HG03575 (cell line): ENCODE results near the gene PAX6.
"Not testable (repeated sequence)": the region's sequence is repeated elsewhere in the genome, so short reads cannot be mapped to it uniquely, and the experiment has no call there.

Experiments used
- ATAC-seq: cut with Tn5 transposase; IDR thresholded peaks from one replicate; pipeline ENCODE4 v1.9.1; 2021; ENCODE audit not compliant: unreplicated experiment, insufficient number of reproducible peaks, low FRiP score; ENCODE audit errors: extremely low read depth

The PAX6 gene

GRCh38 chr11:31783252-31783651 is 27.9 kb downstream of the PAX6 start:
- no peak for ATAC-seq

- ATAC-seq = no peak
These were observed 28.9 kb downstream of the PAX6 start for GRCh38 chr11:31782257-31782656.

DNA sequence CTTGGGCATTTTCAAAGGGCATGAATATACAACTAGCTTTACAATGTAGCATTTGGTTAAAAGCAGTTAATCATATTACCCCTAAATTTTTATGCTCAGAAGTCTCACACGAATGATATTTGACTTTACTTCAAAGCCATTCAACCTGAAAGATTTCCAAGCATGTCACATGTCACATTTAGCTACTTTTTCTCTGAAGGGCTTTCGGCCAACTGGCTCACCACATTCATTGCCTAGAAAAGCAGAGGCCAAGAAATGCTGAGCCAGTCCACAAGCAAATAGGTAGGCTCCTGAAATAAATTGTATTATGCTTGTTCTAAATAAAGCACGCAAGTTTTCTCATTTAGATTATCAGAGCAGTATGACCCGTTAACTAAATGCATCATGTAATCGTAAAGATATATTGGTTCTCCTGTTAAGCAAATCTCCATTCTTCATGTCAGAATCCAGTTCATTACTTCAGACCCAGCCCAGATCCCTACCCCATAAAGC is 30.6 kb downstream of the PAX6 start:
- no peak for ATAC-seq

- ATAC-seq = no peak
These were observed 31.0 kb downstream of the PAX6 start for GRCh38 chr11:31780078-31780477.

DNA sequence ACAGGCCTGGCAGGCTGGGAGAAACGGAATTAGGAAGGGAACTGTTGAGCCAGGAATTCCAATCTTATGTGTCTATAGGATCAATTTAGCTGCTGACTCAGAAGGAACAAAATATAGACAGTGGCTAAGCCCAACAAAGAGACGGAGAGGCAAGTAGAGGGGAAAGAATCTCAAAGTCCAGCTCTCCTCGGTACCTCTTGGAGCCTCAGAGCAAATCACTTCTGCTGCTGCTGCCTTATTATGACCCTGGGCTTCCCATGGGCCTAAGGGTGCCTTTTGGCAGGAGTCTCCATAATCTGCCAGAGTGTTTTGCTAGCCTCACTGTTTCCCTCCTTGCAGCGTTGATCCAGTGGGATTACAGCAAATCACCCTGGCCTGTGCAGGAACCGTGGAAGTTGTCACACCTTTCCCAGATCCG is 31.7 kb downstream of the PAX6 start:
- ATAC-seq = no peak

DNA sequence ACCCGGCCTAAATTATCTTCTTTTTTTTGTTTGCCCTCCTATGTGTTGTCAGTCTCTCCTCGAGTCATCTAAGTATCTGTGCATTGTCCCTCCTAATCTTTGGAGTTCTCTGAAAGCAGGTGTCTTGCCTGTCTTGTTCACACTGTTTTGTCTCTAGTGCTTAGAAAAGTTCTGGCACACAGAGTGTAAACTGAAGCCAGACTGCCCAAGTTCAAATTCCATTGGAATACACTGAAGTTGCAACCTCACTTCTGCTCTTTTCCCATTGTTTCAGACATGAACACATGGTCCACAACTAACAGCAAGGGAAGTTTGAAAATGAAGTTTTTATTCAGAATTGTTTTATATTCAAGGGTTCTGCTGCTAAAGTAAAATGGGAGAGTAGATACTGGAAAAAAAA is 38.7 kb downstream of the PAX6 start:
- ATAC-seq = no peak

GRCh38 chr11:31770011-31770700 is 41.0 kb downstream of the PAX6 start:
- no peak for ATAC-seq

DNA sequence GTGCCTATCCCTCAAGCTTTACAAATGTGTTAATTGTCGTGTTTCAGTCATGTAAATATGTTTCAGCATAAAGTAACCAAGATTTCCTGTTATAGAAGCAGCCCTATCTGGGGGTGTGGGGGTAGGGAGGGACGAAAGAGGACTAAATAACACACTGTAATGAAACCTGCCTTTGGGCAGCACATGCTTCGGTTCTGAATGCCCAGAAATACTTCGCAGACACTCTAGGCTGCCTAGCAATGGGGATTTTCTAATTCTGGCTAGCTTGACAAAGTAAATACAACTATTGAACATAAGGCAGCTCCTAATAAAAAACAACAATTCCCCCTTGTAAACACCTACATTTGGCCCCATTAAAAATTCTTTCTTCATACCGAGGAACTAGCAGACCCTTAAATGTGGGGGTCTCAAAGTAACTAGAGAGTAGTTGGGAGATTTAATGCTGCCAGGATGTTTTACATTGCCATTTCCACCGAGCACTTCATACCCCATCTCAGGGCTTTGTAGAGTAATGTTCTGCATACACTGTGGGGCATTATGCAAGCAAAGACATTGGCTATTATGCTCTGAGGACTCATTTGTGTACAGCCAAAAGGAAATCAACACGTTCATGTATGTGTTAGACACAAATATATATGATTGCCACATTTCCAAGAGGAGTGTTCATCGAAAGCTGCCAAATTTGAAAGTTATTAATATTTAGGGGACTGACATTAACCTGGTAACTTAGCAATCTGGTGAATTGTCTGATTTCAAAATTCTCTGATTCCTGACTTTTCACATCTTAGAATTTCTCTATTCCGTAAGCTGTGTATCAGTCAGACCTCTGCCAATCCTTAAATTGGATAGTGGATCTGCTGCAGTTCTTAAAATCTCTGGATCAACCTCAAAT is 42.1 kb downstream of the PAX6 start:
- ATAC-seq = no peak

DNA sequence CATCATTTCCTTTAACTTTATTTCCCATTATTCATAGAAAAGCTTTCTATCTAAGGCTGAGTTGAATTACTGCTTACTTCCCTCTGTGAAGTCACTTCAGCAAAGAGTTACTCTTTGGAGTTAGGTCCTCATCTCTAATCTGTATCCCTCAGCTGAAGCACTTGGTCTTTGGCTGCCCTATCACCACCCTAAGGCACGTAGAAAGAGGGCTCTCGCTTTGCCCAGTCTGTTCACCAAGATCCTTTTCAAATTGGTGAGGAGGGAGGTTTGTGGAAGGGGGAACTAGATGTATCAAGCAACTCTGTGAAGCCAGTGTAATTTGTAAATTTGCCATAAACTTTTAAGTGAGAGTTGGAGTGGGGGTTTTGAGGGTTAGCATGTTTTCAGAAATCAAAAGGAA is 43.4 kb downstream of the PAX6 start:
- ATAC-seq = no peak

- ATAC-seq = no peak
These were observed 44.1 kb downstream of the PAX6 start for GRCh38 chr11:31767066-31767465.

GRCh38 chr11:31764766-31765165 is 46.4 kb downstream of the PAX6 start:
- no peak for ATAC-seq

GRCh38 chr11:31764261-31764660 is 46.9 kb downstream of the PAX6 start:
- no peak for ATAC-seq

DNA sequence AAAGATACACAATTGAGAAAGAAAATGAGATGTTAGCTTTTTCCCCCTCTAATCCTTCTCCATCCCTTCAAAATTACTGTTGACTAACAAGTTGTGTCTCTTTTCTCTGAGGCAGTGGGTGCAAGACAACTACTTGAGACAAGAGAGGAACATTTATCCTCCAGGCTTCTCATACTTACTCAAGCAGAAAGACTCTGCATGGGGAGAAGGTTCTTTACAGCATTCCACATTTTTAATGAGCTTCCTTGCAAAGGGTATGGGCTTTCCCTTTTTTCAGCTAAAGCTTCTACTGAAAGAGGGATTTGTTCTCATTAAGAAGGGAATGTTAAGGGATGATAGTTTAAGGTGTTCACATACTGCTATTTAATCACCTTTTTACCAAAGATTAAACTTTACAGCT is 47.8 kb downstream of the PAX6 start:
- ATAC-seq = no peak

DNA sequence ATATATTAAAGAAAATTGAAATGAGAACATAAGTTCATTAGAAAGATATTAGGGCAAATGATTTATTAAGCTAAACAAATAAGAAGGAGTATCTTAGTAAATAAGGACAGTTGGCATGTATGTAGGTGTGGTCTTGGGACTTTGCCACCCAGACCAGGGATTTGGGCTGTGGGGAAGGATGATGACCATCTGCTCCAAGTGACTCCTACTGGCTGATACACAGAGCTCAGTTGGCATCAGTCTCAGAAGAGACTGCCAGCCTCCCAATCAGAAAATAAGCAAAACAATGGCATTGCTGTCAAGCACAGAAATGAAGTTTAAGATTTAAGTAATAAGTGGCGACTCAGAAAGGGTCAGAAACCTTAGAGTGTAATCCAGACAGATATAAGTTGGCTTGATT is 49.5 kb downstream of the PAX6 start:
- ATAC-seq = no peak

DNA sequence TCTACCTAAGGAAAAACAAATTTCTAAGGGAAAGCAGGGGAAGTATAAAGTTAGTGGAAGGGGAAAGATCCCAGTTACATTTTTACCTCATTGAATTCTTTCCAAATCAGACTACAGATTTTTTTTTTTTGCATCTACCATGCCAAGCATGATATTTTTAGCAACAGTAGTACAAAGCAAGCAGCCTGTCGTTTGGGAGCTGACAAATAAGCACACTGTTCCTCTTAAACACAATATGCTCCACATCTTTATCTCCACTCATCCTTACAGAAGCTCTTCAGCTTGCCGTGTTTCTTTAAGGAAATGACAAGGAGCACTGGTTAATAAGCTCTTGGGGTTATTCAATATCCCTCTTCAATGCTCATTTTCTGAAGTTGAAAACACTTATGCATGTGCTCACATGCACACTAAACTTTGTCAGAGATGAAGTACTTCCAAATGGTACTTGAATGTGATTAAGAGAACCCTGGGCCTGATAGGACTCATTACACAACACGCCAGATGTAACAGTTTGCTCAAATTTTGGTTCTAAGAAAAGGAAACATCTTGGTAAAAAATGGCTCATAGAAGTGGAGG is 53.8 kb downstream of the PAX6 start:
- ATAC-seq = no peak

DNA sequence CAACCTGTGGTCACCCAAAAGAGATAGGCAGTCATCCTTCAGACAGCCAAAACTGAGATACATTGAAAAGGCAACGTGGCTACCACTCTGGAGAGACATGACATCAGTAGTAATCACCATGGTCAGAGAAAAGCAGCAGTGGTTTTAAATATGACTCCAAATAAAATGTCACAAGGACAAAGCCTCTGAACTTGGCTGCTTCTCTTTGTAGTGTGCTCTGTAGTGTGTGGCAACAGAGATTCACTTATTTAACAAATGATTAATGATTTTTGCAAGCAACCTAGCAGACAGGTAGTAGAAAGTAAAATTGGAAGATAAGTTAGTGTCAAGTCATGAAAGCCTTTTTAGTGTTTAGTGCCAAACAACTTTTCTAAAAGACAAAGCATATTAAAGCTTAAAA is 63.5 kb downstream of the PAX6 start:
- ATAC-seq = no peak

DNA sequence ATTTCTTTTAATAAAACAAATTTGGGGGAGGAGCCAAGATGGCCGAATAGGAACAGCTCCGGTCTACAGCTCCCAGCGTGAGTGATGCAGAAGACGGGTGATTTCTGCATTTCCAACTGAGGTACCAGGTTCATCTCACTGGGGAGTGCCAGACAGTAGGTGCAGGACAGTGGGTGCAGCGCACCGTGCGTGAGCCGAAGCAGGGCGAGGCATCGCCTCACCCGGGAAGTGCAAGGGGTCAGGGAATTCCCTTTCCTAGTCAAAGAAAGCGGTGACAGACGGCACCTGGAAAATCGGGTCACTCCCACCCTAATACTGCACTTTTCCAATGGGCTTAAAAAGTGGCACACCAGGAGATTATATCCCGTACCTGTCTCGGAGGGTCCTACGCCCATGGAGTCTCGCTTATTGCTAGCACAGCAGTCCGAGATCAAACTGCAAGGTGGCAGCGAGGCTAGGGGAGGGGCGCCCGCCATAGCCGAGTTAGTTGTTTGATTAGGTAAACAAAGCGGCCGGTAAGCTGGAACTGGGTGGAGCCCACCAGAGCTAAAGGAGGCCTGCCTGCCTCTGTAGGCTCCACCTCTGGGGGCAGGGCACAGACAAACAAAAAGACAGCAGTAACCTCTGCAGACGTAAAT is 70.3 kb downstream of the PAX6 start:
- ATAC-seq = not testable (repeated sequence)

GRCh38 chr11:31740131-31740530 is 71.0 kb downstream of the PAX6 start:
- ATAC-seq = no peak
